ENCODE results near the gene LCN6. TPM values are rescaled to one million over a fixed set of nuclear protein-coding genes. Genes with fewer than 3 reads are reported as not detected.
A peak's percentile ranks its signal among the peaks of the same experiment; 100 is the strongest.

Gene LCN6
- polyA plus RNA-seq, 3 donors = not detected

DNA sequence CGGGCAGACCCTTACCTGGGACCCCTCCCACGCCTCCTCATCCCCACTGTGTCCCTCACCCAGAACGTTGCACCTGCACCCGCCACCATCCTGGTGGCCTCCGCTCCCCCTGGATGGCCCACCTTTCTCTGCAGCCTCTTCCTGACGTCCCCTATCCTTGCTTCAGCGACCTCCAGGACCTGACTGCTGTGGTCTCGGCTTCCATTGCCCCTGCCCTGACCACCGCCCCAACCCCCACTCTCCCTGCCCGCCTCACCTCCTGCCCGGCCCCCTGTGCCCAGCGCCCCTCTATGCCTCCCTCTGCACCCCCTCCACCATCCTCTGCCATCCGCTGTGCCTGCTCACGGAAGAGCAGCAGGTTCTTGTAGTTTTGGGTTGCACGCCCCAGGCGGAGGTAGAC is 7.8 kb downstream of the LCN6 start:
- Histone ChIP-seq H3K9ac (ENCODE audit: insufficient read depth, low read length, poor library complexity, severe bottlenecking) (no peak overlapping the region), H3K4me1 (ENCODE audit: control insufficient read depth in 1 of 2, insufficient read depth in 2 of 2, low read length in 2 of 2) (no peaks in the 10 kb centered on the region), H3K27ac (ENCODE audit: low read depth in 1 of 2, low read length in 2 of 2) (no peak overlapping the region), H3K79me2 (ENCODE audit: insufficient read depth, low read length) (no peaks in the 10 kb centered on the region), H3K36me3 (replicated peaks in 1 of 2; ENCODE audit: control insufficient read depth in 1 of 2, insufficient read depth in 2 of 2, low read length in 2 of 2) (no peaks in the 10 kb centered on the region), H3K9me3 (replicated peaks in 1 of 2; ENCODE audit: control insufficient read depth in 1 of 2, insufficient read depth in 1 of 2, low read length in 2 of 2) (no peaks in the 10 kb centered on the region), H3K4me3 (replicated peaks in 1 of 3; ENCODE audit: low read depth in 2 of 3, low read length in 3 of 3) (no peak overlapping the region), H4K20me1 (ENCODE audit: insufficient read depth, low read length) (no peaks in the 10 kb centered on the region), H2AFZ (ENCODE audit: insufficient read depth, low read depth, low read length, poor library complexity, severe bottlenecking) (no peak overlapping the region), H3K27me3 (ENCODE audit: control insufficient read depth in 2 of 2, insufficient read depth in 2 of 2, low read length in 2 of 2) (peaks cover 5 to 24% of the 10 kb centered on the region in 2 donors), H3K4me2 (replicated peaks; ENCODE audit: extremely low read depth, low read length, poor library complexity, severe bottlenecking) (no peak overlapping the region)
- Mint-ChIP-seq H3K4me1 (no peaks in the 10 kb centered on the region), H3K27me3 (ENCODE audit: low read depth in 3 of 3) (peaks cover 17 to 42% (median 34%) of the 10 kb centered on the region in 3 donors), H3K36me3 (no peaks in the 10 kb centered on the region), H3K27ac (no peak overlapping the region), H3K9me3 (peaks cover 0 to 3% (median 0%) of the 10 kb centered on the region in 7 donors), H3K4me3 (peak overlapping the region in 1 of 2 donors; percentile 39)
- WGBS (ENCODE audit: insufficient coverage) = 97% methylated on average over 11 of the region's 16 CpGs
- intact Hi-C loops (cut with micrococcal nuclease) = no loop called here
- TF ChIP-seq, protein P1, sequence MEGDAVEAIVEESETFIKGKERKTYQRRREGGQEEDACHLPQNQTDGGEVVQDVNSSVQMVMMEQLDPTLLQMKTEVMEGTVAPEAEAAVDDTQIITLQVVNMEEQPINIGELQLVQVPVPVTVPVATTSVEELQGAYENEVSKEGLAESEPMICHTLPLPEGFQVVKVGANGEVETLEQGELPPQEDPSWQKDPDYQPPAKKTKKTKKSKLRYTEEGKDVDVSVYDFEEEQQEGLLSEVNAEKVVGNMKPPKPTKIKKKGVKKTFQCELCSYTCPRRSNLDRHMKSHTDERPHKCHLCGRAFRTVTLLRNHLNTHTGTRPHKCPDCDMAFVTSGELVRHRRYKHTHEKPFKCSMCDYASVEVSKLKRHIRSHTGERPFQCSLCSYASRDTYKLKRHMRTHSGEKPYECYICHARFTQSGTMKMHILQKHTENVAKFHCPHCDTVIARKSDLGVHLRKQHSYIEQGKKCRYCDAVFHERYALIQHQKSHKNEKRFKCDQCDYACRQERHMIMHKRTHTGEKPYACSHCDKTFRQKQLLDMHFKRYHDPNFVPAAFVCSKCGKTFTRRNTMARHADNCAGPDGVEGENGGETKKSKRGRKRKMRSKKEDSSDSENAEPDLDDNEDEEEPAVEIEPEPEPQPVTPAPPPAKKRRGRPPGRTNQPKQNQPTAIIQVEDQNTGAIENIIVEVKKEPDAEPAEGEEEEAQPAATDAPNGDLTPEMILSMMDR (IDR thresholded peaks at IDR 0.05) = no peak
- no peak for DNase-seq

DNA sequence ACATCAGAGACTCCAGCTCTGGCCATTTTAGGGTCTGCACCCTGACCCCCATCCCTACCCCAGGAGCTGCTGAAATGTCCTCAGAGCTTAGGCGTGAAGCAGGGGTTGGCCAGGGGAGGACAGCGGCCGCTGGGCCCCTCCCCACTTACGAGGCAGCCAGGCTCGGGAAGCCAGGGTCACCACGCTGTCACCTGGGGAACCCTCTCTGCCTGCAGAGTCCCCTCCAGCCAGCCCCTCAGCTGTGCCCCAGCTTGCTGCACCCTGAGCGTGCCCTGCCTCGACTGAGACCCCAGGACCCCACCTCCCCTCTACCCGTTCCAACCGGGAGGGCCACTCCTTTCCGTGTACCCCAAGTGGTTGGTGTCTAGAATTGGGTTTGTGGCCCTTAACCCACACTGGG is 8.3 kb downstream of the LCN6 start:
- intact Hi-C loops (cut with micrococcal nuclease) = no loop called here
- Histone ChIP-seq H3K27ac (ENCODE audit: low read depth in 1 of 2, low read length in 2 of 2) (no peak overlapping the region), H3K4me2 (replicated peaks; ENCODE audit: extremely low read depth, low read length, poor library complexity, severe bottlenecking) (no peak overlapping the region), H3K9ac (ENCODE audit: insufficient read depth, low read length, poor library complexity, severe bottlenecking) (no peak overlapping the region), H3K36me3 (replicated peaks in 1 of 2; ENCODE audit: control insufficient read depth in 1 of 2, insufficient read depth in 2 of 2, low read length in 2 of 2) (no peaks in the 10 kb centered on the region), H3K79me2 (ENCODE audit: insufficient read depth, low read length) (no peaks in the 10 kb centered on the region), H3K4me3 (replicated peaks in 1 of 3; ENCODE audit: low read depth in 2 of 3, low read length in 3 of 3) (no peak overlapping the region), H2AFZ (ENCODE audit: insufficient read depth, low read depth, low read length, poor library complexity, severe bottlenecking) (no peak overlapping the region), H3K27me3 (ENCODE audit: control insufficient read depth in 2 of 2, insufficient read depth in 2 of 2, low read length in 2 of 2) (peaks cover 5 to 24% of the 10 kb centered on the region in 2 donors), H3K9me3 (replicated peaks in 1 of 2; ENCODE audit: control insufficient read depth in 1 of 2, insufficient read depth in 1 of 2, low read length in 2 of 2) (no peaks in the 10 kb centered on the region), H3K4me1 (ENCODE audit: control insufficient read depth in 1 of 2, insufficient read depth in 2 of 2, low read length in 2 of 2) (no peaks in the 10 kb centered on the region), H4K20me1 (ENCODE audit: insufficient read depth, low read length) (no peaks in the 10 kb centered on the region)
- DNase-seq = no peak
- Mint-ChIP-seq H3K9me3 (peaks cover 0 to 3% (median 0%) of the 10 kb centered on the region in 7 donors), H3K27ac (no peak overlapping the region), H3K27me3 (ENCODE audit: low read depth in 3 of 3) (peaks cover 18 to 41% (median 31%) of the 10 kb centered on the region in 3 donors), H3K4me3 (no peak overlapping the region), H3K4me1 (no peaks in the 10 kb centered on the region), H3K36me3 (no peaks in the 10 kb centered on the region)
- 93% methylated on average over 6 of the region's 11 CpGs for WGBS (ENCODE audit: insufficient coverage)
- TF ChIP-seq, protein P1 (IDR thresholded peaks at IDR 0.05) = no peak

Data from CD14-positive monocyte (primary cell).